HG03196 (cell line): Measurements from ENCODE around the gene NRP2.
A peak's percentile ranks its signal among the peaks of the same experiment; 100 is the strongest.

Experiments used
- ATAC-seq: cut with Tn5 transposase; IDR thresholded peaks from one replicate; pipeline ENCODE4 v1.9.1; 2021; ENCODE audit not compliant: unreplicated experiment

The NRP2 gene

DNA sequence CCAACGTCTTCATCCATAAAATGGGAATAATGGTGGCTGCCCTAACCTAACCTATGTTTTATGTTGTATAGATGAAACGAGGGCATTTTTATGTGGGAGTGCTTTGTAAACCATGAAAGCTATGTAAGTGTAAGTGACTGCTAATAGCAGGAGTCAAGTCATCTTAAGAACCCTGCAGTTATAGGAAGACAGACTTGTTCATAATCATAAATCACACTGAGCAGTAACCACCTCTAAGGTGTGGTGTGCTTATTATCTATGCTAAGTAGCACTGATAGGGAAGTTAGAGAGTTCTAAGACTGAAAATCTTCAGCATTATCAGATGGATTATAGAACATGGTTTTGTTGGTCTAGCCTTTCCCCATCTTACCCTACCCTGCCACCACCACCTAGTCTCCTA lies 24.2 kb upstream of the NRP2 start:
- ATAC-seq = no peak

DNA sequence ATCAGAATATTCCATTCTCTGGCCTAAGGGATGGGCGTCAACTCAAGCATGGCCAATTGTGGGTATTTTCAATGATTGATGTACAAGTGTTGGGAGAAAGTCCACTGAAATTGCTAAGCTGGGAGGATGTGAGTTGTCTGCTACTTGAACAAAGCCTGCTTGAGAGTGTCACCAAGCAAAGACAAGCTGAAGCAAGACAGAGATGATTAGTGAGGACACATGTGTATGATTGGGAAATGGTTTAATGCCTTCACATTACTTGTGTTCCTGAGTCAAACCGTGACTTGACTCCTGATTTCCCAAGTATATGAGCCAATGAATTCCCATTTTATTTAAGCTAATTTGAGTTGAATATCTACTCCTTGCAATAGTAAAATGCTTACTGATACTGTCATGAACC lies 23.7 kb upstream of the NRP2 start:
- no peak for ATAC-seq

DNA sequence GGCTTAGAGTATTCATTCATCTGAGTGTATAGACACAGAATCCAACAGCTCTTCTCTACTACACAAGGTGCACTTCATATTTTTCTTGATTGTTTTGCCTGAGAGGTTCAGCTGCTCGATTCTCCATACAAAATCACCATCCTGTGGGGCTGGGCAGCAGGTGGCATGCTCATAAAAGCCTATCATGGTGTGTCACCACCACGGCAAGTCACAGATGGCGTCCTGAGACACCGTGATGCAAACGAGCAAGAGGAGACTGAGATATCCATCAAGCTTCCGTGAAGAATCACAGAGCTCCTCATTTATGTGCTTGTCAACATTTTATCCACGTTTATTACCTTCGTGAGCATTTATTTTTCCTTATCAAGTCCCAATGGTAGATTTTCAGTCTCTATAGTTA lies 22.4 kb upstream of the NRP2 start:
- ATAC-seq = no peak

DNA sequence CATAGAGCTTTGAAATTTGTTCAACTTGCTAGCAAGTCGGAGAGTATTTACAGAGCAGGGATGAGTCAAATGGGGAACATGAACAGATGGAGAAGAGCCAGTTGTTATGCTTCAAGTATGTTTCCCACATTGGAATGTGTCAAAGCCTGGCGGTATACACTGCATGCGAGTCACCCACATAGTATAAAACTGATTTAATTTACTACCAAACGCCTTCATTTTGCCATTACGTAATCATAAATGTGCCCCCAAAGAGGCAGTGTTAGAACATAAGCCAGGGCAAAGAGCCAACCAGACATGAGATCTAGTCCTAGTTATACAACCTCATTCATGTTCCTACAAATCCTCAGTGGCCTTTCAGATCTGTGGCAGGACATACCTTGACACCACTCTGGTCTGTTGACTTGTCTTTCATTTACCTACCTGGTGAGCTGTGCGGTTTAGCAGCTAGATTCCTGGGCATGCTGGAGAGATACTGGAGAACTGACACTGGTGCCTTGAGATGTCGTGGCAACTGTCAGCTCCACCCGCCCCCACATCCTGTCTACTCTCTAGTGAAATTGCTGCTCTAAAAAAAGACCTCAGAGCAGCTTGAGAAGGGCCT lies 21.7 kb upstream of the NRP2 start:
- ATAC-seq = peak; percentile 79

DNA sequence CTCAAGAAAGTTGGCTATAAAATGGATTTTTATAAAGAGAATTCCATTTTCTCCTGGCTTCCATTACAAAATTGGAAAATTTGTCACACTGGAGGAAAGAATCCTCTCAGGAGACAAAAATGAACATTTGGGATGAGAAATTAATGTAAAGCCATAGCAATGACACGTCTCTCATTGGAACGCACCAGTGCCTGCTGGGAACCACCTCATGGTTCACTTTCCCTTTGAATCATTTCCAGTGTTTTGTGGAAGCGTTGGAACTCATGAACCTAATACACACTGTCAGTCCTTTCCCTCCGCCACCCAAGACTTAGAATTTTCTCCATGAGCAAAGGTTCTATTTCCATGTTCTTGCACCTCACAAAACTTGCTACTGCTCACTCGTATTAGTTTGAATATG lies 21.0 kb upstream of the NRP2 start:
- no peak for ATAC-seq

DNA sequence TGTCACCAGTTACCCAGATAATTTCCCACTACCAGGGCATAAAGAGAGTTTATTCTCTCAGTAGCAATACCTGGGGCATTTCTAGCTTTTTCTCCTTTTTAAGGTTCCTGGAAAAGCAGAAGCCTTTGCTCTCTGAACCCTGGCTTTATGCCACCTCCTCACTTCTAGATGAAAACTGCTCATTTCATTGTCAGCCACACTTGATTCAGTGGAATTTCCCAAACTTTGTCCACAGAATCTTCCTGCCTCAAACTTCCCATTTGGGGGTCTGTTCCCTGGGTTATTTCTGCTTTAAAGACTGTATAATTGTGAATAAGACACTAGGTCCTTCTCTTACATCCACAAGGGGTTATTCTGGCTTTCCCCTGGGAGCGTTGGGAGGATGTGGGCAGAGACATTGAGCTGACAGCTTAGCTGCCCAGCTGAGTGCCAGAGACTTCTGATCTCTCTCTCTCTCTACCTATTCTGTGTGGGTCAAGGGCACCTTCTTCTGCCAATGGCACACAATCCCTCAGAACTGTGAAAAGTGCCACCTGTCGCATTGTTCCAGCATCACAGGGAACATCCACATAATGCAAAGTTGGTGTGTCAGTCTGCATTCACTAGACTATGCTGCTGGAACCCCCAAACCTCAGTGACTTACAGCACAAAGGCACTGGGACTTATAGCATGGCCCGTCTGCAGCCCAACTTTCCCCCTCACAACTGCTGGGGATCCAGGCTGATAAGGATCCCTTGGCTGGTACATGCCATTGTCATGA lies 19.9 kb upstream of the NRP2 start:
- no peak for ATAC-seq

DNA sequence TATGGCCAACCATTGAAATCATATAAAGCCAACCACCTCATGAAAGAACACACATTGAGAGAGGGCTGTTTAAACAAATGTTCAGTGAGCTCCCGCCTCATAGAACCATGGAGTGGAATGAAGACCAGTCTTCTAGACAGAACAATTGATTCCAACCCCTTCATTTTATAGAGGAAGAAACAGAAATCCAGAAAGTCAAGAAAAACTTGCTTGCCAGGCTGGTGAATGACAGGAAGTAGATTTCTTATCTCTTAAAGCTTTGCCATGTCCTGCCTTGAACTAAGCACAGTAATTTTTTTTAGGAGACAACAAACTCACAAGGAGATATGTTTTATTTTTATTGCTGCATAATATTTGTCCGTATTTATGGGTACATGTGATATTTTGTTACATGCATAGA lies 16.5 kb upstream of the NRP2 start:
- ATAC-seq = no peak

DNA sequence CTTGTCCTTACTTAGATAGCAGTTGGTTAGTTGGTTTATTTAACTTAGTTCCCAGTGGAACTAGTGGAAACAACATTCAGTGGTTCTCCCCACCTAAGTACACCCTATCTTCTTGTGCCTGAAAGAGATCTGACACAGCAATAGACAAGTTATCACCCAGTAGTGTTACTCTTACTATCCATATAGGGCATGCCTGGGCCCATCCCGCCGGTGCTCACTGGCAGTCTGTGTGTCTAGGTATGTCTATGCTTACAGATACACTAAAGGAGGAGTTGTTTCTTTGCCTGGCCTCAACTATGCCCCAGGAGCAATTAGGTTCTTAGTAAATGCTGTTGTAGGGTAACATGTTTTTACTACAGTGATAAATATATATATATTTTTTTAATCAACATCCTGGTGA lies 12.0 kb upstream of the NRP2 start:
- no peak for ATAC-seq

DNA sequence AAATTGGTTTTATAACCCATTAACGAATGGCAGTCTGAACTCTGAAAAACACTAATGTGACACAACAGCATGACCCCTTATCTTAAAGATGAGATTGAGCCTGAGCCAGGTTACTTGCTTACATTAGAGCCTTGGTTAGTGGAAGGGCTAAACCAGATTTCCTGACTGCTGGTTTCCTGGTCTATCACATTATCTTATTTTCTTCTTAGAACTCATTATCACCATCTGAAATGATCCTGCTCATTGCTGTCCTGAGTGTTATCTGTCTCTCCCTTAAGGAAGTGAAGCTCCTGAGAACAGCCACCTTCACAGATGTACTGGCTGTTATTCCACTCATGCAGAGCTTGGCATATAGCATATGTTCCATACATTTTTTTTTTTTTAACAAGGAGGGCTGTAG lies 9.0 kb upstream of the NRP2 start:
- ATAC-seq = no peak

DNA sequence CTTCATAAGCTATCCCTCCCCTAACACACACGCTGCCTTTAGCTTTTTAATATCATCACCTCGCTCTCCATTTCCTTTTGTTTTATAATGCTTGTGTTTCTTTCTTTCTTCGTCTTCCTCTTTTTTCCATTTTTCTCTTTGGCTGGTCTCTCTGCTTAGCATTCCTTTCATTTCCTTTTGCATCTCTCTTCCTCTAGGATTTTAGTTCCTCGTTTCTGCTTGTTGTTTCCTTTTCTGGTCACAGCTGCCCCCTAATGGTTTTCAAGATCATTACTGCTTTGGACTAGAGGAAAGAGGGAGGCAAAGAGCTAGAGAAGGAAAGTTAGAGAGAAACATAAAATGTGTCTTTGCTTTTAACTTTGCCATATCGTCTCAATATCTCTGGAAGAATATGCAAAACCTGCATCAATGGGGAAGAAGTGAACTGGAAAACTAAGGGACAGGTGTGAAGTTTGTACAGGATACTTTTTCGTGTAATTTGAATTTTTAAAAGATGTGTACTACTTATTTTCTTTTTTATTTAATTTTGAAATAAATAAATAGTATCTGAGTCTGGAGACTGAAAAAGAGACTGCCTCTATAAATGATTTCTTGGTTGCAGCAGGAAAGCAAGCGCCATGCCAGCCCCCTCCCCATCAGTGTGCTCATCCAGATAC lies 6.3 kb upstream of the NRP2 start:
- no peak for ATAC-seq

DNA sequence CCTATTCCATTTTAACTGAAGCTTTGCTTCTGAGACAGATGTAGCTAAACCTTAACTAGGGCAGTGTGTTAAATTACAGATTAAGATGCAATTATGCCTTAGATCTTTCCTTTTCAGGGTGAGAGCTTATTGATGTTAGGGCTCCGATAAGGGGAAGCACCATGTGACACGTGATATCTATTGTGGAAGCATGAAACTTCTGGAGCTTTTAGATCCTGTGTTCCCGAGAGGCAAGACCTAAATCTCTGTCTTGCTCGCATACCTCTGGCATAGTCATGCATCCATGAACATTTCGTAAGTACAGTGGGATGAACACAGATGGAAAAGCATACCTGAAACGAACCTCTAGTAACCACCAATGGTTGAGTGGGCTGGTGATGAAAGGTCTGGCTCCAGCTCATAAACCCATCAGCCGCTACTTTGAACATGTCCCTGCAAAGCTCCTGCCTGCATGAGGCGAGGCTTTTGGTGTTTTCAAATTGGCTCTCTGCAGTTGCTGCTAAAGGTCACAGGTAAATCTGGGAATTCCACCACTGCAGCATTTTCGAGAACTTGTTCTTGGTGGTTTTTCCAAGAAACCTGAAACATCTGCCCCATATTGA lies 3.7 kb upstream of the NRP2 start:
- no peak for ATAC-seq

DNA sequence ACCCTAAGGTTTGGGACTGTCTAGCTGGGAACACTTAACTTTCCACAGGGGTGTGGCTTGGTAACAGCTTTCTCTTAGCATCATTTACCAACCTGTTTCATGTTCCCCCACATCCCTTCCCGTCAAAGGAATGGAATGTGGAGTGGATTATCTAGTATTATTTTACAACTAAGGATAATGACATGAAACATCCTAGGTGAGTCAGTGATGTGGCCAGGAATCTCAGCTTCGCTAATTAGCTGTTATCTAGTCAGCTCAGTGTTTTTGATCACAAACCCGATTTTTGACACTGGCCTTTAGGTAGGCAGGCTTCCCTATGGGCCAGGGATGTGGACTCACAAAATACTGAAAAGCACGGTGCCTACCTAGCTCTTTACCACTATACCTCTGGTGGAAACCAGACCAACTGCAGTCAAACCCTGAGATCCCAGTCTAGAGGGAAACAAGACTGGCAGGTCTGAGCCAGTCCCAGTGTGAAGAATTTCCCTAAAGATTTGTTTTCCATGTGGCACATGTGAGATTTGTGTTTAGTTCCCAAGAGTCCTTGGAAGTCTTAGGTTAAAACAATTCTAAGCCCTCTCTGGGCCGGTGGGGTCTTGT lies 2.8 kb upstream of the NRP2 start:
- no peak for ATAC-seq

DNA sequence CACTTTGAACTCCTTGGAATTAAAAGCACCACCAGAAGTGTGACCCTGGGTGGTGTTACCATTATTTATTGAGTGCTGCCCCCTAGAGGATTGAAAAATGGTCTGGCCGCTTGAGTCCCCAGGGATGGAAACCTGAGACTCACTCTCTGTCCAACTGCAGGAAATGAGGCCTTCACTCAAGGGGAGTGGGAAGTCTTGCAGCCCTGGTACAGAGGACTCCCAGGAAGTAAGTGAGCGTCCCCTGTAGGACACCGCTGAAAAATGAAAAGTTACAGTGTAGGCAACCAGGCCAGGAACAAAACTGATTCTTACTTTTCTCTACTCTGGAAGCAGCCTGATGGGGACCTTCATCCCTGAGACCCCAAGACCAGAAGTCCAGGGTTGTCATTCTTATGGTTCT lies 2.2 kb upstream of the NRP2 start:
- ATAC-seq = peak; percentile 75

DNA sequence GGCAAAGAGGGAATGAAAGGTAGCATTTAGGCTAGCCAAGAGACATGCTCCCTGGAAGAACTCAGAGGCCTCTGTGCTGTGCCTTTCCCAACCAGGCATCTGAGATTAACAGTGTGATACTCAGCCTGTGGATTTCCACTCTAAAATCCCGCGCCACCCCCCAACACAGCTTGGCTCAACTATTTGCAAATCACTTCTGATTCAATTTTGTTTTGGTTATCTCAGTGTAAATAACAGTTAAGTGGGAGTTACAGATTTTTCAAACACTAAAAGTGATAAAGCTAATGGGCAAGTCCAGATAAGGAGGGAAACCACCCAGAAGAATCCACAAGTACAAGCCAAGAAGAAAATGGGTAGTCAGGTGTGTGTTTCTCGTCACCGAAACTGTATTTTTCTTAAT lies 1.4 kb upstream of the NRP2 start:
- no peak for ATAC-seq

DNA sequence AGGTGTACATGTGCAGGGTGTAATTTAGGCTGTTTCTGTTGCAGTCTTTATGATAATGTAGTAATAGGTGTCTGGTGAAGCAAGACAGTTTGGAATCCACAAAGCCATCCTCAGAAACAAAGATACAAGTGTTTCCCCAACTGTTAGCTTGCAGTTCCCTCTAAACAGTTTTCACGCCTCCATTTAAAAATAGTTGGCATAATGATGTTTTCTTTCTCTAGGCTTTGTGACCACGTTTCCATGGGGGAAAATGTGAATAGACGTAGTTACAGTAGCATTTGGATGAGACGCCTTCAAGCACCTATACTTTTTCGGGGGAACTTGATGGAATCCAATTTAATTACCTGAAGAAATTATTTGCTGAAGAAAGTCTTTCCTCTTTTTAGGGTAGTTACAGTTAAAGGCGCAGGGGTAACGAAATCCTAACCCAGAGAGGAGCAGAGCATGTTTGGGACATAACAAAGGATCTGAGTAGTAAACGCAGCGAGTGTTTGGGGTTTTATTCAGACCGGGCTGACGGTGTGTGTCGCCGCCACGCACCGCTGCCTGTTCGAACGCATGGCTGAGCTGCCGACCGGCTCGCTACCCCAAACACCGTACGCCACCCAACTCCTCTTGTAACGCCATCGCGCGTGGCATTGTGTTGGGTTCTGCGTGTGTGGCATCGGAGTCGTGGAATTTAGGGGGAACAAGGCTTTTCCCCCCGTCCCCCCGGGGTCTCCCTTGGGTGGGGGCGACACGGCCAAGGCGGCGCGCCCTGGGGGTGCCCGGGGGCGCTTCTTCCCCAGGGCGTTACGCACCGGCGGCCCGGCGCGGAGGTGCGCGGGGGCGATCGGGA lies 681 bp upstream of the NRP2 start:
- ATAC-seq = peak; percentile 27

DNA sequence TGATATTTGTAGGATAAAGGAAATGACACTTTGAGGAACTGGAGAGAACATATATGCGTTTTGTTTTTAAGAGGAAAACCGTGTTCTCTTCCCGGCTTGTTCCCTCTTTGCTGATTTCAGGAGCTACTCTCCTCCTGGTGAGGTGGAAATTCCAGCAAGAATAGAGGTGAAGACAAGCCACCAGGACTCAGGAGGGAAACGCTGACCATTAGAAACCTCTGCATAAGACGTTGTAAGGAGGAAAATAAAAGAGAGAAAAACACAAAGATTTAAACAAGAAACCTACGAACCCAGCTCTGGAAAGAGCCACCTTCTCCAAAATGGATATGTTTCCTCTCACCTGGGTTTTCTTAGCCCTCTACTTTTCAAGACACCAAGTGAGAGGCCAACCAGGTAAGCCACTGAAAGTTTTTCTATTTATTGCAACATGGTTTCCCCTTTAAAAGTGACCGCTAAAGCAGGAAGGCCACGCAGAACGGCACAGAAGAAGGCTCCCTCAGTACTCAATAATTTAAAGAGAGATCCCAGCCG lies 735 bp downstream of the NRP2 start:
- ATAC-seq = no peak

DNA sequence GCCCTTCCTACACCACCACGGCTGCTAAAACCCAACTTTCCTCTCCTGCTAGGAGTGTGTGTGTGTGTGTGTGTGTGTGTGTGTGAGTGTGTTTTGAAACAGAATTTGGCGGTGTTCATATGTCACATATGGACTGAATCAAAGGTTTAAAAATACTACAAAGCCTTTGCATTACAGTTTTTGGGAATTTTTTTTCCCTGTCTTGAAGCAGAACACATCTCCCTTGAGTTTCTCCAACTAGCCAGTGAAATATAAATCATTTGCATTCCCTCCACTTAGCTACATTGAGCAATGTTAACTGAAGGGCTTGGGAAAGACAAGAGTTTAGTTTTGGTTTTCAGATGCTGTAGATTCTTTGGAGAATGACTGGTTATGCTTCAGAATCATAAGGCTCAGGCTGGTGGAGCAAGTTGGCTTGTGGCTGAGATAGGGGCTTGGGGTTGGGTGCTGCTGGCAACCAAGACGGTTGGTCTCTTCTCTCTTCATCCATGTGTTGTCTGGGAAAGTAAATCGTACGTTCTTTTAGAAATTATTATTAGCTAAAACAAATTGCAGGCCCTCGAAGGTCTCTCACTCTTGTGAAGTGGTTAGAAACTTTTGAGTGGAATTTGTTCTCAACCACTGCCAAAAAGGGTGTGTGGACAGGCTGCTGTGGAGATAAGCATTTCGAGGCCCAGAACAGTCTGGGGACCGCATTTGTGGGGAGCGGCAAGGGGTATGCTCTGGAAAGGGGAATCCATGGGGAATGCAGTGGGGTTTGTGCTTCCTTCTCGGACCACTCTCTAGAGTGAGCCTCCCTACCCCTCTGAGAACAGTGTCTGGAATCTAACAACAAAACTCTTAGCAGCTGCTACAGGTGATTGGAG lies 1.4 kb downstream of the NRP2 start:
- no peak for ATAC-seq

DNA sequence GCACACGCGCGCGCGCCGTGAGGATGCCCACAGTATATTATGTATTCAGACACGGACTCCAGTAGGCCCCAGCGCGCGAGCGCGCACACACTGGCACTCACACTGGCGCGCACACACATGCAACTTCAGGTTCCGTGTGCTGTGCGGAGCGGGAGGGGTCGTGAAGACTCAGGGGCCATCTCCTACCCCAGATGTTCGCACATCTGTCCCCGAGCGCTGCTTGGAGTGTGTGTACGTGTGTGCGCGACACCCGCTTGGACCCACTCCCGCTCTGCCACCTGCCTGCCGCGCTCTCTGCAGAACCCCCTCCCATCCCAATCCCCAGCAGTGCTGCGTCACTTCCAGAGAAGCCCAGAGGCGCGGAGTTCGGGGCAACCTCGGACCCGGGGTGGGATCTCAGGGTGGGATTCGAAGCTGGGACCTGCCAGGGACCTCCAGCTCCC lies 2.6 kb downstream of the NRP2 start:
- no peak for ATAC-seq

DNA sequence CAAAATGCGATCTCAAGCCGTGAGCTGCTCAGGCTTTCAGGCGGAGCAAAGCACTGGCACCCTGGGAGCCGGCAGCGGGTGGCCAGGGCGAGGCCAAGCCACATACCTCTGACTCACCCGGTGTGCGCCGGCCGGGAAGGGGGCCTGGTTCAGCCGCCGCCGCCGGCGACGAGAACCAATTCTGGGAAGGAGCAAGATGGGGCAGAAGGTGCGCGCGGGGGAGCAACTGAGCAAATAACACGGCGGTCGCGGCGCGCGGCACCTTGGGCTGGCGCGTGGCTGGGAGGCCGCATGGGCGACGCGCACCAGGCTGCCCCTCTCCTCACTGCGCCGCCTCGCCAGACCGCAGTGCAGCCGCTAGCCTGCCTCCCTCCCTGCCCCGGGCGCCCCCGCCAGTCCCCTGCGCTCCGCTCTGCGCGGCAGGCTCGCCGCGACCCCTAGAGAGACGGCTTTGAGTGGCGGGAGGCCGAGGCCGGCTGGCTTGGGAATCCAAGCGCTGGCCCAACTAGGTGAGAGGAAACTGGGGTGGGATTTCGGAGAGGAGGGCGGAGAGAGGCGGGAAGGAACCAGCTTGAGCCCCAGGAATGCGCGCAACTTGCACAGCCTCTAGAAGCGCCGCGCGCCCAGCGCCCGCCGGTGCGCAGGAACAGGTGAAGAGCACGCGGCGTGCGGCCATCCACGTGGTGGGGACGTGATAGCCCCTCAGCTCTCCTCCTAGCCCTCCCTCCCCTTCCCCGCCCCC lies 3.2 kb downstream of the NRP2 start:
- ATAC-seq = no peak
